Stimulated activated CD4-positive, alpha-beta T cell treated with anti-CD3 and anti-CD28 coated beads, Interleukin-2, amount 100 ng/mL, for 48 hours (primary cell): ENCODE measurements around the gene ELAVL1.
"Not testable (repeated sequence)": the region's sequence is repeated elsewhere in the genome, so short reads cannot be mapped to it uniquely, and the experiment has no call there.

Experiments used
- DNase-seq, 2 donors: peaks; one replicate each; pipeline ENCODE4 v3.0.0-alpha.2; 2020

ELAVL1 gene

DNA sequence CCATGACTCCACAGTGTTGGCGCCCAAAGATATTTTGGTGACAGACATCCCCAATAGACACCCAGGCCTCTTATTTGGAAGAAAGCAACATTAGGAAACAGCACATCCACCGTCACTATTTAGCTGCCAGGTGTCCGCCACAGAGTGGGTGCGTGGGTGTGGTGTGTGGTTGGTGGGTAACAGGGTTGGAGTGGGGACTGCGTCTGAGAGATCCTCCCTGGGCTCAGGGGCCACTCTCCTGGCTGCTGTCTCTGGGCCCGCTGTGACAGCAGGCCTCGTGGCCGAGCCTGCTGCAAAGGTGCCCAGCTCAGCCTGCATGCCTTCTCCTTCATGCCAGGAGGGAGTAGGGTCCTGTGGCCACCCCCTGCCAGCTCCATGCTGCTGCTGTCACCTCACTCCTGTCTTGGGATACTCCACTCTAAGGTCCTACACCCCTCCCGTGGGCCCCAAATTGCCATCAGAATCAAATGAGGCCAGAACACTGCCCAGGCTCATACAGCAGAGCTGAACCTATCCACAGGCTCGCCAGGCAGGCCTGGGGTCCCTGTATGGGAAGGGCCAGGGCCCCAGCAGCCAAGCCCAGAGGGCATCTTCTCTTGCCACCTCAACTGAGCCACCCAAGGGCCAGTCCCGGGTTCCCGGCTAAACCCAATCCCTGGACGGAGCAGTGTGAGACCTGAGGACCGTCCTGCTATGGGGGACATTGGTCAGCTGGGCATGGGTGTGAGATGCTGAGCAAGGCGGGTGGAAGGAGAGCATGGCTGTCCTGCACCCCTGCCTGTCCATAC is 37.2 kb downstream of the ELAVL1 start:
- DNase-seq: no peak

DNA sequence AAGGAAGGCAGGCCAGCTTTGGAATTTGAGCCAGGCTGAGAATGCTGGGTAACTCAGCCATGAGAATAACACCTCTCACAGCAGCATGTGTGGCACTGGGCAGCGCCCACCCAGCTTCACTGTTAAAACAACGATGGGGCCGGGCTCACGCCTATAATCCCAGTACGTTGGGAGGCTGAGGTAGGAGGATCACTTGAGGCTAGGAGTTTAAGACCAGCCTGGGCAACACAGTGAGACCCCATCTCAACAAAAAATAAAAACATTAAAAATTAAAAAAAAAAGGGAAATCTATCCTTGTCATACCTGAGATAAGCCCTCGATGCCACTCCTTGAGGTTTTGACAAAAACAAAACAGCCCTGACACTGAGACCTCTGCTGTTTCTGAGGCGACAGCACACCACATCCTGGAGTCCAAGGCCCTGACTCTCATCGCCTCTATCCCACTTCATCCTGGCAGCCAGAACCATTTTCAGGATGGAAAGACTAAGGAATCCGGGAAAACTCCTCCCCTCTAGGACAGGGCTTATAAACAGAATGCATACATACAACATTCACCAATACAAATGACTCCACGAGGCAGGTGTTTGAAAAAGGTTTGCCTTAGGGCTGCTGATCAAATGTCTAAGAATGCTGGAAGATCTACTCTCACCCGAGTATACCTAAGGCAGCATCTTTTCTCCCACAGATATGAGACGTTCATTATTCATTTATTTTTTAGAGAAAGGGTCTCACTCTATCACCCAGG is 39.3 kb downstream of the ELAVL1 start:
- DNase-seq: no peak

DNA sequence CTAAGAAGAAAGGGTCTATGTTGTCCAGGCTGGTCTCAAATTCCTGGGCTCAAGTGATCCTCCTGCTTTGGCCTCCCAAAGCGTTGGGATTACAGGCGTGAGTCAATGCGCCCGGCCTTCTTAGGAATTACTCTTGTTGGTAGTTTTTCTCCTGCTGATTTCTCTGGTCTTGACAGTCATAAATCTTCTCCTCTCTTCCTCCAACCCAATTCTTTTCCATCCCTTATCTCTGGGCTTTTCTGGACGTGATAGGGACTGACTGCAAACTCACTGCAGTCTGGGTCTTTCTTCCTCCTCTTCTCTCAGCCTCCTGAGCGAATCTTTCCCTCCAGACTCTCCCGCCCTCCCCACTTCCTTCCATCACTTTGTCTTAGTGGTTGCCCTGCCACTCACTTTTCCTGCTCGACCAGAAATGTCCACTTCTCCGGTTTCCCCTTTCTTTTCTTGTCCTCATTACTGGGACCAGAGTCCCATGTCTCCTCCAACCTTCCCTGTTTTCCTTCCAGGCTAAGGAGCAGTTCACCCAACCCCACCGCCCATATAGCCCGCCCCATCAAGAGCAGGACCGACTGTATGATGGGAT is 40.1 kb downstream of the ELAVL1 start:
- DNase-seq: no peak

DNA sequence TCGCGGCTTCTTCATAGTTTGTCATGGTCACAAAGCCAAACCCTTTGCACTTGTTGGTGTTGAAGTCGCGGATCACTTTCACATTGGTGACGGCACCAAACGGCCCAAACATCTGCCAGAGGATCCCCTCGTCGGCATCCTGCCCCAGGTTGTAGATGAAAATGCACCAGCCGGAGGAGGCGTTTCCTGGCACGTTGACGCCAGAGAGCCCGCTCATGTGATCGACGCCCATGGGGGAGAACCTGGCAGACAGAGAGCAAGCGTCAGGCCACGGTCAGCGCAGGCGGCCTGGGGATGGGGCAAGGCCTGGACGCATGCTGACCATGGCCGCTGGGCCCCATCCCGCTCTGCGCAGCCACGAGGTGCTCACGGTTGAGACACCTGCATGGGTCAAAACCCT is 41.9 kb downstream of the ELAVL1 start:
- no peak for DNase-seq

DNA sequence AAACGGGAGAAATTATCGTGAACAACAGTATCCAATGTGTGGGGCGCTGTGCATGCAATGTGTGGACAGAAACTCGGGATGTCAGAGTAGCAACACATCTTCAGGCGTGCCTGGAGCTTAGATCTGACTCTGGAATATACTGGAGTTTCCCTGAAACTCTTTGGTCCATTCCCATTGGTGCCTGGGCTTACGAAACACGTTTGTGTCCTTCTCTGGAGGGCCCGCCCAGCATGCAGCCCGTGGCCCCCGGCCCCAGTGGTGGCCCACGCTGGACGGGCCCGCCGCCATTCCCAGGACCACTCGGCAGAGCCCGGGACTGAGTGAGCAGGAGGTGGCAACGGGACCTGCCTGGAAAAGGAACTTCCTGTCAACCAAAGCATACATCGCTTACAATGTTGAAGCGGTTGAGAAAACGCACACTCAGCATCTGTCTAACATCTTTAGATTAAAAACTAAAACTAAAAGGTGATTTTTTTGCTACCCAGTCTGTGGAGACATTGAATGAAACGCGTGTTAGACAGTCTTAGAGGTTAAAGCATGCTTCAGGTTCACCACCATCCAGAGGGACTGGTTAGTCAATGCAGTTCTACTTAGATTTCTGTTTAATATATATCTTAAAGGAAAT is 42.7 kb downstream of the ELAVL1 start:
- no peak for DNase-seq

DNA sequence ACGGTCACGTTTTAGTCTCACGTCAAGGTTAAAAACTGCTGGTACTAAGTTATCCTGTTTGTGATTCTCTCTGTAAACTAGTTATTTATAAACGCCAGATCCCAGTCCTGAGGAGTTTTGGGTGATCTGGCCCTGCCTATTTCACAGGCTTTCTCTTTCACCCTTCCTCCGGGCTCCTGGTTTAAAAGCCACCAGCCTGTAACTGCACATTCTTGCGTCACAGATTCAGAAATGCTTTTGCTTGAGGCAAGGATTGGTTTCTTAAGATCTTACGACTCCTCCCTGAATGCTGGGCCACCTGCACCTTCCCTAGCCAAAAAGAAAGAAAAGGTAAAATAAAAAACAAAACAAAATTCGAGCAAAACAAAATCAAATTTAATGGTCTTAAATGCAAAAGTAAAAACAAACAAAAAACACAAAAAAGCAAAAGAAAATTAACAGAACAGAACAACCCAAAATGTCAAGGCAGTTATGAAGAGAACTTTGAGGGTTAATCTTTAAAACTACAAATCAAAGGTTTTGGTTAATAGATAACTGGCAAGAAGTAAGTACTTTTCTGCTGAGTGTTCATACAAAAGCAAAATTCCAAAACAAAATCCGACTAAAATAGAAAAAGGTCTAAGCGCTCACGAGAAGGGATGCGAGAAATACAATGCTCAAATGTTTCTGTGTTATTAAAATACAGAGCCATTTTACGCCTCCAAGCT is 43.4 kb downstream of the ELAVL1 start:
- DNase-seq: no peak

DNA sequence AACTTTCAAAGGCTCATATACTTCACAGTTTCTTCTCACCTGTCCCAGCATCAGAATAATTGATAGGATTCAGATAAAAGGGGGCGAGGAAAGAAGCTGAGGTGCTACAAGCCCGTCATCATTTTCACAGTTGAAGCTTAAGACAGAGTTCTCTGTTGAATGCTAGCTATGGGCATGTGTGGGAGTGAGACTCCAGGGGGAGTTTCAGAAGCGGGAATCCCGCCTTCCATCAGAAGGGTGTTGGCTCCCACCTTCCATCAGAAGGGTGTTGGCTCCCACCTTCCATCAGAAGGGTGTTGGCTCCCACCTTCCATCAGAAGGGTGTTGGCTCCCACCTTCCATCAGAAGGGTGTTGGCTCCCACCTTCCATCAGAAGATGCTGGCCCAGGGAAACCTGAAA is 44.4 kb downstream of the ELAVL1 start:
- not testable (repeated sequence) for DNase-seq

DNA sequence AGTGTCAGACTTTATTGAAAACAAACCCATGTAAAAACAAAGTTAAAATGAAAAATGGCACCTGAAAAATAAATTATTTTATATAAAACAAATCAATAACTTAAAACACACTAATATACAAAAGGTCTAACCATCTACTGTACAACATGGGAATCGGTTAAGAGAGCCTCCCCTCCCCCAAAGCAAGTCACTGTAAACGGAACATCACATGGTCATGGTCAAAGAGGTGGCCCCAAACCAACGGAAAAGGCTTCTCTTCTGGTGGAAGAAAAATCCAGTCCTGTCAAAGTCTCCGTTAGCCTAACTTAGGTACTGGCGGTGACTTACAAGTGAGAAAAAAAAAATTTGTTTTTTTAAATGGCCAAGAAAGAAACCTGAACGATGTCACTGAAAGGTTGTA is 46.2 kb downstream of the ELAVL1 start:
- no peak for DNase-seq

DNA sequence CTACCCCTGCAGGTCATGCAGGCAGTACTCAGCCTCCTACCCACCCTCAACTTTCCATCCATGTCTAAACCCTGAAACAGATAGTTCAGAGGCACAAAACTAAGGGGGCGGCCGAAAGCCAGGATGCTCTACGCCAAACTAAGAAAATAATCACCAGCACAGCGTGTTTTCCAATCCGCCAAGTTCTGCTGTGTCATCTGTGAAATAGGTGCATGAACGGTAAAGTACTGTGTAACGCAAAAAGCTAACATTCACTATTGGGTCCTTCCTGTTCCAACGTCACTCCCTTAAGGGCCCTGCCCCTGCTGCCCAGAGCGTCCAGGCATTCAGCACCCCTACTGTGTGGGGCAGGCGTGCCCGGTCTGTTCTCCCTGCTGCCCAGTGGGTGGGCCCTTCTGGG is 49.7 kb downstream of the ELAVL1 start:
- no peak for DNase-seq

DNA sequence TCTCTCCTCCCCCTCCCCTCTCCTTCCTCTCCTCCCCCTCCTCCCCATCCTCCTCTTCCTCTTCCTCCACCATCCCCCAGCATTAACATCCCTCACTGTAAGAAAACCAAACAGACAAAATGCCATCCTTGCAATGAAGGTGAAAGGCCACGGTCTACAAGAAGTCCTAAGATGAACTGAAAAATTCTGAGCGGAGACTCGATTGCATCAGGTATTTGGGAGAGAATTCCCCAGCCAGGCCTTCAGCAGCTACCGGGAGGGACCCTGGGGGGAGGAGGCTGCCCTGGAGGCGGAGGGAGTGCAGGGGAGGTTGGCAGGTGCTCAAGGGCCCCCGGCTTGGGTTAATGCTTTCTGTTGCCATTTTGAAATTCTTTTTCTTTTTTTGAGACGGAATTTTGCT is 51.9 kb downstream of the ELAVL1 start:
- no peak for DNase-seq

DNA sequence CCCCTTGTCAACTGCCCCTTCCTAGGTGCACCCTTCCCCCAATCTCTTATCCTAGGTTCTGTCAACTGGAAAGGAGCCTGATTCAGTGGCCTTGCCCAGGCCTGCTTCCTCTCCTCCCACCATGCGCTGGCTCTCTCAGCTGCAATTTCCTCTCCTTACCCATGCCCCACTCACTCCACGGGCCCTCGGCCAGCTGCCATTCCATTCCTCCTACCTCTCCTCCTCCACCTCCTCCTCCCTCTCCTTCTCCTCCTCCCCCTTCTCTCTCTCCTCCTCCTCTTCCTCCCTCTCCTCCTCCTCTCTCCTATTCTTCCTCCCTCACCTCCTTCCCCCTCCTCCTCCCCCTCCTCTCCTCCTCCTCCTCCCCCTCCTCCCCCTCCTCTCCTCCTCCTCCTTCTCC is 52.4 kb downstream of the ELAVL1 start:
- DNase-seq: no peak

DNA sequence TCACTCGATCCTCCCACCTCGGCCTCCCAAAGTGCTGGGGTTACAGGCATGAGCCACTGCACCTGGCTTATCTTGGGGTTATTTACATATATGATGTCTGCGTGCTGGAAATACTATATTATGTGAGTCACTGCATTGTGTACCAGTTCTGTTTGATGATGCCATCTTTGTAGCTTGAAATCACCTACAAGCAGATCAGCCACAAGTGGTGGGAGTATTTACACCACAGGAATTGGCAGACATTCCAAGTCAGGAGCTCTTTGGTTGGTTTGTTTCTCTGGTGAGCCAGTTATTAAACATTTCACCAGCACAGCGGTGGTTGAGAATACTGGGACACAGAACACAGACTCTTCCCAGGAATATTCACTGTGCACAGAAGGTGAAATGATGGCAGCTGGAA is 57.5 kb downstream of the ELAVL1 start:
- no peak for DNase-seq

DNA sequence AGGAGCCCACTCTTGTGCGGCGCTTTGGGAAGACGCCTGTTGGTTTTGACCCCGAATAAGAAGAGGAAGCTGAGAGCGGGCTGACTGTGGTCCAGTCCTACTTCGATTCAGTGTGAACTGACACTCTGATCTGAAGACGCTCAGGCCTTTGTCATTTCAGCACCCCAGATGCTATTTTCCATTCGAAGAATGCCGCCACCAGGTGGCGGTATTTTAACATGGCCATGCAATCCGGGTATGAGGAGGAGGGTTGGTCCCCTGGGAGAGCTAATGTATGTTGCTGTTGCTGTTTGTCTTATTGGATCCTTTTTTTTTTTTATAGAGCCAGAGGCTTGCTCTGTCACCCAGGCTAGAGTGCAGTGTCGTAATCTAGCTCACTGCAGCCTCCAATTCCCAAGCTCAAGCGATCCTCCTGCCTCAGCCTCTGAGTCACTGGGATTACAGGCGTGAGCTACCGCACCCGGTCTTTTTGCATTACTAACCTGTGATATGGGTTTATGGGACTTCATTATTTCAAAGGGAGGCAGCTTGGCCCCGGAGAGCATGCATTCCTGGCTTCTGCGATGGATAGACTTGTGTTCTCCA is 61.2 kb downstream of the ELAVL1 start:
- peak; percentile 87 to 88 for DNase-seq

DNA sequence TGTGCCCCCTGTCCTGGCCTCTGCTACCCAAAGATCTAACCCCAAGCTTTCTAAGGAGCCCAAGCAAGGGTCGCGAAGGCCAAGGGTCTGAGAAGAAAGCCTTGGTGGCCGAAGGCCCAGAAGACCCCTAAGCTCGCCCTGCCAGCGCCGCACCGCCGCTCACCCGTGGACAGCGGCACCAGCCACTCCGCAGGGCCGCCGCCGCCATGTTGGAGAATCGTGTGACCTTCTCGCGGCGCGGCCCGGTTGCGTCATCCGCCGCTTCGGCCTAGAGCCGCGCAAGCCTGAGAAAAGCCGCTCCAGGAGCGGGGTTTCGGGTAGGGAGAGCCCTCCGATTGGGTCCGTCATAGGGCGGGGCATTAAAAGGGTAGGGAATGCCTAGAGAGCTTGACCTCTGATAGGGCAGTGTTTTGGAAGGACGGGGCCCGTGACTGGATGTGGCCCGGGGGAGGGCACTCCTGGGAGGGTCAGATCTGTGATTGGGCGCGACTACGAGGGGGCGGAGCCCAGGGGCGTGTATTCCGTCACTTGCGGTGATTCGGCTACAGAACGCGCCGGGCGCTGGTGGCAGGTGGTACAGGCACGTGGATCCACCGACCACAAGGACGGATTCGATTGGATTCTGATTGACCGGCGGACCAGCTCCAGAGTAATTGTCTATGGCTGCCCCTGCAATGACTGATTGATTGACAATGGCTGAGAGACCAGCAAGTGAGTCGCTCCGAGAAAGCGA is 61.8 kb downstream of the ELAVL1 start, which contains the start of gene TIMM44:
TSS of gene TIMM44 (minus strand) at position 223 of the 733 bp plus-strand sequence. CDS start at position 208, 15 bp downstream.
- DNase-seq: peak; percentile 95 to 97

DNA sequence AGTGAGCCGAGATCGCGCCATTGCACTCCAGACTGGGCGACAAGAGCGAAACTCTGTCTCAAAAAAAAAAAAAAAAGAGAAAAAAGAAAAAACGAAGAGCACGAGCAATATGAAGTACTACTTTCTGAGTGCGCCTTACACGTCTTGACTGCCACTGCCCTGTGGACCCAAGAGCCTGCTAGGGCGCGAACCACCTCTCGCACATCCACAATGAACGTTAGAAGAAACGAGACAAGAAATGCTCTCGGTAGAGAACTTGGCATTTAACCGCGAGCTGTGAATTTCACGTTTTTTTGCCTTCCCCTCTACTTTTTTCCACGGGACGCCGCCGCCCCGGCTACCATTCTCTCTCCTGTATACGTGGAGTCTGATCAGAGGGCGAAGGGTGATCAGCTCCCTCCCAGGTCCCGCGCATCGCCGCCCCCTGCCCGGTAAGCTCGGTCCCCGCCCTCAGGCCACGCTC is 62.4 kb downstream of the ELAVL1 start:
- no peak for DNase-seq

DNA sequence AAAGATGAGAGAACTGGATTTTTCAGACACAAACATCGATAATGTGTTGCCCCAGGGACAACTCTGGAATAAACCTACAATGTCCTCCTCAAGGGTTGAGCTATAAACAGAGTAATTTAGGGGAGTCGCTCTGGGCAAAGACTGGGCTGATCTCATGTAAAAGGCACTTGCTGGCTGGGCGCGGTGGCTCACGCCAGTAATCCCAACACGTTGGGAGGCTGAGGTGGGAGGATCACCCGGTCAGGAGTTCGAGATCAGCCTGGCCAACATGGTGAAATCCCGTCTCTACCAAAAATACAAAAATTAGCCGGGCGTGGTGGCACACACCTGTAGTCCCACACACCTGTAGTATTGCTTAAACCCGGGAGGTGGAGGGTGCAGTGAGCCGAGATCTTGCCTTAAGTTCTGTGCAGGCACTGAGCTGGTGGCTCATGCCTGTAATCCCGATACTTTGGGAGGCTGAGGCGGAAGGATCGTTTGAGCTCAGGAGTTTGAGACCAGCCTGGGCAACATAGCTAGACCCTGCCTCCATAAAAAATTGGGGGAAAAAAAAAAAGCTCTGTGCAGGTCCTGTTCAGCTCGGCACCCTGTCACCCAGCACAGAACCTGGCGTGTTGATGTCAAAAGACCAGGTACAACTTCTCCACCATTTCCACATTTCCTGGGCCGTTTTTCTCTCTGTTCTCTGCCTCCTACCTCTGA is 63.4 kb downstream of the ELAVL1 start:
- no peak for DNase-seq

DNA sequence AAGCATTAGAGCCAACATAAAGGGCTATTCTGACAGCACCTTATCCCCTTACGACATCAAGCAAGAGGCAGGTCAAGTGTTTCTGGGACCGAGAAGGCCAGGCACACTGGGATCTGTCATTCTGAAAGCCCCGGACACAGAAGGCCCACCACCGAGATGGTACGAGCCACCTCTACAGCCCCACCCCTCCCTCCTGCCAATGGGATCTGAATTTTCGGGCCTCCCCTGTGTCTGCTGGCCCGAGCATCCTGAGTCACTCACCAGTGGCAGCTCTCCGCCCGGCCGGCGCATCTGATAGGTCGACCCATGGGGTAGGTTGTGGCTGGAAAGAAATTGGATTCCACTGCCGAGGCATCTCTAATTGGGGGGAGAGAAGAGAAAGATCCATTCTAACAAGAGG is 64.6 kb downstream of the ELAVL1 start:
- DNase-seq: no peak

DNA sequence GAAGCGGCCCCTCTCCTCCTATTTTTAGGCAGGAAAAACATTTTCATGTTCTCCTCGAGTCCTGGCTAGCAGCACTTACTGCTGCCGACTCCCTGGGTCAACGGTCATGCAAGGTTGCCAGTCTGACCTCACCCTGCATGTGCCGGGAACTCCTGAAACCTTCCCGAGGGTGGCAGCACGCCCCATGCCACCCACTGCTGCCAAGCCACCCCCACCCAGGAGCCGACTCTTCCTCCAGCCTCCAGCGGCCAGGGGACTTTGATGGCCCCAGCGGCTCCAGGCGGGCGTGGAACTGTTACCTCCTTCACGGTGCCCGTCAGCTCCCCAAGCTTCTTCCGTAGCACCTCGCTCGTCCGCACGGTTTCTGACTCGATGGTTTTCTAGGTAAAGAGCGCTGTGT is 70.7 kb downstream of the ELAVL1 start:
- no peak for DNase-seq

DNA sequence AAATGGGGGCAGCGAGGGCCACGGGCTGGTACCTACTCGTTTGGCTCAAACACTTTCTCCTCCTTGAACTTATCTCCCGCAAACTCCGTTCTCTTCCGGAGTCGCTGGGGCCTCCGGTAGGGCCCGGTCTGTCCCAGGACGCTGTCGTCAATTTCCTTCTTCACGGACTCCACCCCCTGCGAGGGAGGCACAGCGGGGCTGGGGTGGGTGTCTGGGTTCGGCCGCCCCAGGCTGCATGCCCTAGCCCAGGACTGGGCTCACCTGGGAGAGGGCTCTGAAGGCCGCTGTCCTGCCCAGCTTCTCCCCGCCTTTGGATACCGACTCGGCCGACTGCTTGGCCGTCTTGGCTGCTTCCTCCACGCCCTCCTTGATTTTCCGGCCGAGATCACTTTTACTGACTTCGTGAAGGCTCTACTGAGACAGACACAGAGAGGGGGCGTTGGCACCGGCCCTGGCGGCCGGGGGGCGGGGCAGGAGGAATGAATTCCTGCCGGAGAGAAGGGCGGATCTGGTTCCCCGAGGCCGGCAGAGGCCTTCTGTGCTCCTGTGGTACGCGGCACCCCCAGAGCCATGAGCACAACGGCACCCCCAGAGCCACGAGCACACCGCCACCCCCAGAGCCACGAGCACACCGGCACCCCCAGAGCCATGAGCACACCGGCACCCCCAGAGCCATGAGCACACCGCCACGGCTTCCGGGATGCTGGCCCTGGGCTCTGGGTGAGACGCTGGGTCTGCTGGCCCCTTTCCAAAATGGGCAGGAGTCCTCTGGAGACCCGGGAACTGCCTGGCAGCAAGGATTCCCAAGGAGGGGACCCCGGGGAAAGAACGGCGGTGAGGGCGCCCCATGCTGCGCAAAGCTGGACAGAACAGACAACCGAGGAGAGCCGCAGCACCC is 71.4 kb downstream of the ELAVL1 start:
- no peak for DNase-seq

DNA sequence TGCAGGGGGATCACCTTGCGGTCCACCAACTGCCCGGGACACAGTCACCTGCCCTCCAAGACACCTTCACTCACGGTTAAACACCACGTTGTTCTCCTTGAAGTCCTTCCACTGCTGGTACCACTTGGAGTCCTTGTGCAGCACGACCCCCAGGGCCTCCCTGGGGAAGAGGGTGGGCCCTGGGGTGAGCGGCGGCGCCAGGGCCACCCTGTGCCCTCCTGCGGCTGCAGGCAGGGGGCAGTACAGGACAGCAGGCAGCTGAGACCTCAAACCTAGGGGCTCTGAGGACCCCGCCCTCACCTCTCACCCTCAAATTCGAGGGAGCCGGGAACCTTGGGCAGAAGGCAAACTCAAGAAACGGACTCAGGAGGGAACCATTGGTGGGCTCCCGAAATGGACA is 72.0 kb downstream of the ELAVL1 start:
- DNase-seq: no peak
